Measurements from ENCODE around the gene CHN1.

CHN1 gene

DNA sequence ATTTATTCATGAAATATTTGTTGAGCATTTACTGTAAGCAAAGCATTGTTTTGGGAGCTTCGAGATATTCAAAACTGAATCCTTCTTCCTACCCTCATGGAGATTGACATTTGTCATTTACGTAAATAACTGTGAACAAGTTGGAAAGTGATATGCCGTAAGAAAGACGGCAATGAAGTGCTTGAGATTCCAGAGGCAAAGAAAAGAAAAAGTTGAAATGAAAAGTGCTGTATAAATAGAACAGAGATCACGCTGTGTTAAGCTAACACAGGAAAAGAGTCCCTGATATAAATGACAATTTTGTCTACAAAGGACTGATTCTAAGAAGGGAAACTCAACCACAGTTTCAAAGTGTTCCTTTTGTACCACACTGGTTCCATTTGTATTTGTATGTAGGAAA, 242.7 kb downstream of the CHN1 start:
- whole genome bisulfite sequencing, 2 experiments: 84 to 88% methylated on average over 4 to 5 of the region's 5 CpGs
- H3K36me3 ChIP-seq (ENCODE audit: control insufficient read depth, insufficient read depth, low read length): no peaks in the 10 kb centered on the region
- no peak overlapping the region for H3K4me3 ChIP-seq (ENCODE audit: insufficient read depth, low read depth, low read length)
- H3K4me1 ChIP-seq (ENCODE audit: control insufficient read depth, insufficient read depth, low read length): peaks cover 5% of the 10 kb centered on the region
- no peaks in the 10 kb centered on the region for H3K27me3 ChIP-seq (ENCODE audit: control insufficient read depth, insufficient read depth, low read length, poor library complexity, severe bottlenecking)
- no peaks in the 10 kb centered on the region for H3K9me3 ChIP-seq (ENCODE audit: control insufficient read depth, low read length)
- no peak overlapping the region for H3K27ac ChIP-seq (ENCODE audit: insufficient read depth, low read depth, low read length, poor library complexity, severe bottlenecking)

DNA sequence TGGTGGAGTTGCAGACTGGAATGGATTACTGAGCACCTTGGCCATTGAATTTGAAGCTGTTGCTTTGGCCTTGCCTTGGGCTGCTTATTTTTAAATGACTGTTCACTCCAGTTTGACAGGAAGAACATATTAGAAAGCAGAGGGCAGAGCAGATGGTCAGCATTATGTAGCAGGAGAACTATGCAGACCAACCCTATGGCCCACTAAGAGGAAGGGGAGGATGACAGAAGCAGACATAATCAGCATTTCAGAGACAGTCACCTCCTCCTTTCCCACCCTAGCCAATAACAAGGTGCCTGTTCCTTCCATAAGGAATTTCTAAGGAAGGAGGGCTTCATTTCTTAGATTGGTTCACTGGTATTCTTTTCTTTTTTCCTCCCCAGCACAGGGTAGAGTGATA, 243.3 kb downstream of the CHN1 start:
- Histone ChIP-seq H3K4me1 (ENCODE audit: control insufficient read depth, insufficient read depth, low read length) (peaks cover 5% of the 10 kb centered on the region), H3K9me3 (ENCODE audit: control insufficient read depth, low read length) (no peaks in the 10 kb centered on the region), H3K27me3 (ENCODE audit: control insufficient read depth, insufficient read depth, low read length, poor library complexity, severe bottlenecking) (no peaks in the 10 kb centered on the region), H3K36me3 (ENCODE audit: control insufficient read depth, insufficient read depth, low read length) (no peaks in the 10 kb centered on the region), H3K4me3 (ENCODE audit: insufficient read depth, low read depth, low read length) (no peak overlapping the region), H3K27ac (ENCODE audit: insufficient read depth, low read depth, low read length, poor library complexity, severe bottlenecking) (no peak overlapping the region)

DNA sequence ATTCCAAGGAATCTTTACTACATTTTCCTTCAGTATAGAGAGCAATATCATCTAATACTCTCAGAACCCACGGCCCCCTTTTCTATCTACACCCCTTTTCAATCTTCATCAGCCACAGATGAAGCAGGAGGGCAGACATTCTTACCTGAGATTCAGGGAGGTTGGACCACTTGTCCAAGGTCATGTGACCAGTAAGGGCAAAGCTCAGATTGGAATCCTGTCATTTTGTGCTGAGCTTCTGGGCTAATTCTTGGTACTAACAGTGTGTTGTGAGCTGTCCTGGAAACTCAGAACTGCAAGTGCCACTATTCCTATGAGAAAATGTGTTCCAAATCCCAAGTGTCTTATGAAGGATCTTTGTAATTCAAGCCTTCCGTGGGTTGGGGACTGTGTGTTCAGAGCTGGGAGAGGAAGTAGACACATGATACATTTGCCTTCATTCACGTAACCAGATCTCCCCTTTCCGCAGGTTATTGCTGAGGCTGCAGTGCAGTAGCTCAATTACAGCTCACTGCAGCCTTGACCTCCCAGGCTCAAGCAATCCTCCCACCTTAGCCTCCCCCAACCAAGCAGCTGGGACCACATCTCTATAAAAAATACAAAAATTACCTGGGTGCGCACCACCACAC, 244.2 kb downstream of the CHN1 start:
- H3K27ac ChIP-seq (ENCODE audit: insufficient read depth, low read depth, low read length, poor library complexity, severe bottlenecking): no peak overlapping the region
- WGBS, 2 experiments: 92 to 94% methylated on average over 5 of the region's 5 CpGs

DNA sequence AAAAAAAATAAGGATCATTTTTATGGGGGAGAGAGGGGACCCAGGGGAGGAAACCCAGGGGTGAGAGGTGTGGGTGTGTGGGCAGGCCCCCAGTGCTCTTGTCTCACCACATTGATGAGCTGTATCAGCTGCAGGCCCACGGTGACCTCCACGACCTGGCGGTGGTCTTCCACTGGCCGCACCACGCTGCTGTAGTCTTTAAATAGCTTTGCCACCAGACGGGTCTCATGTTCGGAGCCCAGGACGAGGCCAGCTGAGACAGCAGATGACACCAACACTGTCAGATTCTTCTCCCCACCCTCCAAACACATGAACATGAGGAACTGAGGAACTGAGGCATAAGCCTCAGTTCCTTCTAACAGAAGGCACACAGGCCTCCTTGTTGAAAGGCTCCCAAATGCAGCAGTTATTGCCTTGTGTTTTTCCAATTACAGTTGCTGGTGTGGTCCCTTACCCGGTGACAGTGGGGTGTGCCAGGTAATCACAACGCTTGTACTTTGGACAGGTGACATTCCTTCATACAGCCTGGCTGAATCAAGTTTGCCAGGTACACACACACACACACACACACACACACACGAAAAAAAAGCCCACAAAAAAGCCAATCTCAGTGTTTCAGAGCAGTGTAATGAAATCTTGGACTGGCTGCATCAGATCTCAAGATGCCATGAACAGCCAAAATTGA, 245.7 kb downstream of the CHN1 start:
- WGBS, 2 experiments: 82 to 84% methylated on average over 11 of the region's 11 CpGs
- Histone ChIP-seq H3K9me3 (ENCODE audit: control insufficient read depth, low read length) (no peaks in the 10 kb centered on the region), H3K4me1 (ENCODE audit: control insufficient read depth, insufficient read depth, low read length) (peaks cover 5% of the 10 kb centered on the region), H3K4me3 (ENCODE audit: insufficient read depth, low read depth, low read length) (no peak overlapping the region), H3K36me3 (ENCODE audit: control insufficient read depth, insufficient read depth, low read length) (no peaks in the 10 kb centered on the region), H3K27ac (ENCODE audit: insufficient read depth, low read depth, low read length, poor library complexity, severe bottlenecking) (no peak overlapping the region), H3K27me3 (ENCODE audit: control insufficient read depth, insufficient read depth, low read length, poor library complexity, severe bottlenecking) (no peaks in the 10 kb centered on the region)

More for the DNA sequence above, 244.2 kb downstream of the CHN1 start:
- Histone ChIP-seq H3K9me3 (ENCODE audit: control insufficient read depth, low read length) (no peaks in the 10 kb centered on the region), H3K27me3 (ENCODE audit: control insufficient read depth, insufficient read depth, low read length, poor library complexity, severe bottlenecking) (no peaks in the 10 kb centered on the region), H3K36me3 (ENCODE audit: control insufficient read depth, insufficient read depth, low read length) (no peaks in the 10 kb centered on the region), H3K4me3 (ENCODE audit: insufficient read depth, low read depth, low read length) (no peak overlapping the region), H3K4me1 (ENCODE audit: control insufficient read depth, insufficient read depth, low read length) (peaks cover 5% of the 10 kb centered on the region)

DNA sequence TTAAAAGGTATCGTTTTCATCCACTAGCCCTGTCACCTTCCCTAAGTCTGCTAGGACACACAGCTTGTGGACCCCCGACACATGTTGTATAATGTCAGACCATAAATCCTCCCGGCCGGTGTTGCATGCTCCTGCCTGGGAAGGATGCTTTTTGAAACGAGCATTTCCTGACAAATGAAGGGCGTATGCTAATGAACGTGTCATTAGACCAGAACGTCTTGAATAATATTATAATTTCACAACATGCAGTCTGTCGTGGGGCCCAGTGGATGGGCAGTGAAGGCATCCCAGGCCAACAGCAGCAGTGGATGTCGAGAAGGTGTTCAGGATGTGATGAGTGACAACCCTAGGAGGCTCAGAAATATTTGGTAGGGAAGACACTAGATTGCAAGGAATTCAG, 248.4 kb downstream of the CHN1 start:
- Histone ChIP-seq H3K4me3 (ENCODE audit: insufficient read depth, low read depth, low read length) (no peak overlapping the region), H3K27me3 (ENCODE audit: control insufficient read depth, insufficient read depth, low read length, poor library complexity, severe bottlenecking) (no peaks in the 10 kb centered on the region), H3K36me3 (ENCODE audit: control insufficient read depth, insufficient read depth, low read length) (no peaks in the 10 kb centered on the region), H3K27ac (ENCODE audit: insufficient read depth, low read depth, low read length, poor library complexity, severe bottlenecking) (no peak overlapping the region), H3K4me1 (ENCODE audit: control insufficient read depth, insufficient read depth, low read length) (no peaks in the 10 kb centered on the region), H3K9me3 (ENCODE audit: control insufficient read depth, low read length) (no peaks in the 10 kb centered on the region)
- 83 to 86% methylated on average over 10 of the region's 10 CpGs for WGBS, 2 experiments

DNA sequence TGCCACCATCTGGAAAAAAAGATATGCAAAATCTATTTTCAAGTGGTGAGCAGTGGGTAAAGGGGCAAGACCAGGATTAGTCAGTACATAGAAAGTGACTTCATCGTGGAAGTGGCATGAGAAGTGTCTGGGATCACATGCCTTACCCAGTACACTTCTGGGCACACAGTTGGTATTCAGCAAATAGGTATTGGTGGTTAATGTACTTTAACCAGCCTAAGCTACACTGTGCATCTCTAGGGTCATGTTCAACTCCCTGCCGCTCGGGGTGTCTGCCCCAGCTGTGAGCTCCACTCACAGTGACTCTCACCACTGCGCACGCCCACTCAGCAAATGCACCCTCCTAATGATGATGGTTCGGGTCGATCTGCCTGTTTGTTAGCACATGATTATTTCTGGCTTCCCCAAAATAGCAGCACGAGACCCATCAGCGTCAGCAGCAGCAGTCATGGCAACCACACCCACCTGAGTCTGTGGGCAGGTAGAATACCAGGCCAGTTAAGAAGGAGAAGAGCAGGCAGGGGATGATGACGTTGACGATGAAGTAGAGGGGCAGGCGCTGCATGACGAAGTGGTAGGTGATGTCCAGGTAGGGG, 252.0 kb downstream of the CHN1 start:
- 93 to 97% methylated on average over 13 of the region's 13 CpGs for WGBS, 2 experiments
- Histone ChIP-seq H3K27ac (ENCODE audit: insufficient read depth, low read depth, low read length, poor library complexity, severe bottlenecking) (no peak overlapping the region), H3K9me3 (ENCODE audit: control insufficient read depth, low read length) (no peaks in the 10 kb centered on the region), H3K4me1 (ENCODE audit: control insufficient read depth, insufficient read depth, low read length) (no peaks in the 10 kb centered on the region), H3K27me3 (ENCODE audit: control insufficient read depth, insufficient read depth, low read length, poor library complexity, severe bottlenecking) (no peaks in the 10 kb centered on the region), H3K4me3 (ENCODE audit: insufficient read depth, low read depth, low read length) (no peak overlapping the region), H3K36me3 (ENCODE audit: control insufficient read depth, insufficient read depth, low read length) (no peaks in the 10 kb centered on the region)

DNA sequence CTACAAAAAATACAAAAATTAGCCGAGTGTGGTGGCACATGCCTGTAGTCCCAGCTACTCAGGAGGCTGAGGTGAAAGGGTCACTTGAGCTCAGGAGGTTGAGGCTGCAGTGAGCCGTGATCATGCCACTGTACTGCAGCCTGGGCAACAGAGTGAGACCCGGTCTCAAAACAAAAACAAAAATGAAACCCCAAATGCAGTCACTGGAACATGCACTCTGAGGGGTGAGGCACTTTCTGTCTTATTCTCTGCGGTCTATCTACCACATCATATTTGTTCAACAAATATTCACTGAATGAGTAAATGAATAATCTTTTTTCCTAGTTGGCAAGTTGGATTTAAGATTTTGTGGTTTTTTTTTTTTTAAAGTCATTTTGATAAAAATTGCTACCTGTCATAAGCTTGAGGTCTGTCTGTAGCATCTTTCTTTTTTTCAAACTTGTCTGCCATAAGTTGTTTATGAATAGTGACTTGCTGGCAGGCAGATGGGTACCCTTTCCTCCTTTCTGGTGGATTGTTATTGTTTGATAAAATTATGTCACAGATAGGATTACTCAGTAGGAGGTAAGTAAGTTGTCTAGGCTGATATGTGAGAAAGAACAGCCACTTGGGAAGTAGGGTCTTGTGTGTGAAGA, 252.7 kb downstream of the CHN1 start:
- no peak overlapping the region for H3K4me3 ChIP-seq (ENCODE audit: insufficient read depth, low read depth, low read length)
- H3K9me3 ChIP-seq (ENCODE audit: control insufficient read depth, low read length): no peaks in the 10 kb centered on the region
- H3K36me3 ChIP-seq (ENCODE audit: control insufficient read depth, insufficient read depth, low read length): no peaks in the 10 kb centered on the region
- no peaks in the 10 kb centered on the region for H3K27me3 ChIP-seq (ENCODE audit: control insufficient read depth, insufficient read depth, low read length, poor library complexity, severe bottlenecking)
- WGBS, 2 experiments: 94% methylated on average over 3 to 4 of the region's 4 CpGs
- no peaks in the 10 kb centered on the region for H3K4me1 ChIP-seq (ENCODE audit: control insufficient read depth, insufficient read depth, low read length)
- H3K27ac ChIP-seq (ENCODE audit: insufficient read depth, low read depth, low read length, poor library complexity, severe bottlenecking): no peak overlapping the region

DNA sequence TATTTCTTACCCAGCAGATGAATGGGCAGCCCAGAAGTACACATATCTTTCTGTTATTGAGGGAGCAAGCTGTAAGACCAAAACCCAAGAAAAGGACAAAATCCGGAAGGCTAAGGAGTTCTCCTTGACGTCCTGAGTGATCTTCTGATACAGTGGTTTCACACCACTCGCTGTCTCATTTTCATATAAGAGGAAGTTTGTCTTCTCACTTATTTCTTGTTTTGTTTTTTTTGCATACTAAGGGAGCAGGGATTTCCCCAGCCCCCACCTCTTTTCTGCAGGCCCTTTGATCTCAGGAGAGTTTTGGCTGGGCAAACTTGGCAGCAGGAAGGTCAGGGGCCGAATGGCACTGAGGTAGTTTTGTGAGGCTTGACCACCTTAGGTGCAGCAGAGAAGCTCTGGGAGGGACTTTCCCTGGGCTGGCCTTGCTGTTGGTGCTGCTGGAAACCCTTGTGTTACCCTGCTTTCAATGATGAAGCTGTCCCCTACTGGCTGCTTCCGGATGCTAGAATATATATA, 254.2 kb downstream of the CHN1 start:
- no peaks in the 10 kb centered on the region for H3K27me3 ChIP-seq (ENCODE audit: control insufficient read depth, insufficient read depth, low read length, poor library complexity, severe bottlenecking)
- no peaks in the 10 kb centered on the region for H3K9me3 ChIP-seq (ENCODE audit: control insufficient read depth, low read length)
- H3K4me1 ChIP-seq (ENCODE audit: control insufficient read depth, insufficient read depth, low read length): no peaks in the 10 kb centered on the region
- 86% methylated on average over 5 of the region's 5 CpGs for WGBS, 2 experiments
- no peak overlapping the region for H3K27ac ChIP-seq (ENCODE audit: insufficient read depth, low read depth, low read length, poor library complexity, severe bottlenecking)
- H3K36me3 ChIP-seq (ENCODE audit: control insufficient read depth, insufficient read depth, low read length): no peaks in the 10 kb centered on the region
- no peak overlapping the region for H3K4me3 ChIP-seq (ENCODE audit: insufficient read depth, low read depth, low read length)

DNA sequence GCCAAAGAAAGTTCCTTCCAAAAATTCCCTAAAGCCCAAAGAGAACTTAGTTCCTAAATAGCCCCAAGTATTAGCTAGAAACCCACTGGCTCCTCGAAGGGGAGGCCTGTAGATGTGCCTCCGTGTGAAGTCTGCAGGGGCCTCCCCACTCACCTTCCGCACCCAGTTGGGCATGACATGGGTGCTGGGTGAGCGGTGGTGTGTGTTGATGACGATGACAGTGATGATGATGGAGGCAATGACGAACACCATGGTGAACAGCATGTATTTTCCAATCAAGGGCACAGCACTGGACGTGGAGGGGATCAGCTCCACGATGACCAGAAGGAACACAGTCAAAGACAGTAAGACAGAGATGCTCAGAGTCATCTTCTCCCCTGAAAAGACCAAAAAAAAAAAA, 255.4 kb downstream of the CHN1 start:
- no peak overlapping the region for H3K4me3 ChIP-seq (ENCODE audit: insufficient read depth, low read depth, low read length)
- 93 to 94% methylated on average over 8 of the region's 8 CpGs for WGBS, 2 experiments
- no peaks in the 10 kb centered on the region for H3K36me3 ChIP-seq (ENCODE audit: control insufficient read depth, insufficient read depth, low read length)
- H3K9me3 ChIP-seq (ENCODE audit: control insufficient read depth, low read length): no peaks in the 10 kb centered on the region
- H3K27ac ChIP-seq (ENCODE audit: insufficient read depth, low read depth, low read length, poor library complexity, severe bottlenecking): no peak overlapping the region
- no peaks in the 10 kb centered on the region for H3K4me1 ChIP-seq (ENCODE audit: control insufficient read depth, insufficient read depth, low read length)
- H3K27me3 ChIP-seq (ENCODE audit: control insufficient read depth, insufficient read depth, low read length, poor library complexity, severe bottlenecking): no peaks in the 10 kb centered on the region

DNA sequence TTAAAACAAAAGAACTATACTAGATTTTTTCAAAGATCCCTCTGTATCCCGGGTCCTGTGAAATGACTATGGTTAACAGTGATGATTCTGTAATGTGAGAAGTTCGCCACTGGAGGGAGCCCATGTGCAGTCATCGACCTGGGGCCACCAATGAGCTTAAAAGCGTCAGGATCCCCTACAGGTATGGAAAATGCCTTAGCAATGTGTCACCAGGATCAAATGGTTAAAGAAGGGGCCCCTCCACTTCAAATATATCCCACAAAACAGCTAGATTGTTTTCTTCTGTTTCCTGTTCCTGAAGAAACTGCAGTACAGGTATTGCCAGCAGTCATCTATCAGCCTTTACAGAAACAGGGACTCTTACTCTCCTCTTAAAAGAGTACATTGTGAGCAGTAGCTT, 256.2 kb downstream of the CHN1 start:
- 3 to 8% methylated on average over 4 of the region's 4 CpGs for WGBS, 2 experiments
- H3K27ac ChIP-seq (ENCODE audit: insufficient read depth, low read depth, low read length, poor library complexity, severe bottlenecking): no peak overlapping the region

More for the DNA sequence above, 256.2 kb downstream of the CHN1 start:
- H3K27me3 ChIP-seq (ENCODE audit: control insufficient read depth, insufficient read depth, low read length, poor library complexity, severe bottlenecking): no peaks in the 10 kb centered on the region
- no peaks in the 10 kb centered on the region for H3K36me3 ChIP-seq (ENCODE audit: control insufficient read depth, insufficient read depth, low read length)
- H3K4me1 ChIP-seq (ENCODE audit: control insufficient read depth, insufficient read depth, low read length): no peaks in the 10 kb centered on the region
- no peak overlapping the region for H3K4me3 ChIP-seq (ENCODE audit: insufficient read depth, low read depth, low read length)
- no peaks in the 10 kb centered on the region for H3K9me3 ChIP-seq (ENCODE audit: control insufficient read depth, low read length)

Data from ectodermal cell (in vitro differentiated cells).